ENCODE results near the gene HENMT1. TPM values are rescaled to one million over a fixed set of nuclear protein-coding genes. Genes with fewer than 3 reads are reported as not detected.
"Not testable (repeated sequence)": the region's sequence is repeated elsewhere in the genome, so short reads cannot be mapped to it uniquely, and the experiment has no call there.

The HENMT1 gene
- total RNA-seq, 2 experiments from 2014 or later, result 6.3 to 8.2 TPM

GRCh38 chr1:108704496-108704895 is 43.6 kb upstream of the HENMT1 start:
- H3K27me3 ChIP-seq (ENCODE audit: control insufficient read depth in 1 of 2, insufficient read depth in 2 of 2, low read length in 2 of 2), result no peaks in the 10 kb centered on the region
- H3K9me3 ChIP-seq (ENCODE audit: control insufficient read depth in 1 of 2, insufficient read depth in 1 of 2, low read length in 2 of 2), result no peaks in the 10 kb centered on the region
- H3K4me1 ChIP-seq (ENCODE audit: insufficient read depth, low read length), result peaks cover 44% of the 10 kb centered on the region
- H3K36me3 ChIP-seq (ENCODE audit: insufficient read depth, low read length), result peaks cover 28% of the 10 kb centered on the region
- Mint-ChIP-seq H3K27me3 (no peaks in the 10 kb centered on the region), H3K9me3 (no peaks in the 10 kb centered on the region), H3K4me3 (no peak overlapping the region), H3K36me3 (ENCODE audit: low read depth) (peaks cover 38% of the 10 kb centered on the region), H3K27ac (peak overlapping the region; percentile 97), H3K4me1 (ENCODE audit: low read depth) (peaks cover 60% of the 10 kb centered on the region)
- no peak overlapping the region for H3K4me3 ChIP-seq (ENCODE audit: low read length)
- no peak for ATAC-seq (ENCODE audit: poor library complexity)
- no peak for TF ChIP-seq CTCF (IDR thresholded peaks at IDR 0.05)
- DNase-seq, result peak in 1 of 14 experiments; percentile 16
- H3K27ac ChIP-seq (ENCODE audit: low read depth in 1 of 2, low read length in 2 of 2), result peak overlapping the region; percentile 13 to 82
- POLR2A ChIA-PET, result interaction anchor here (0.6 to 9.7 kb wide), 8 partner anchors 11 to 670 kb away, joined by 3 to 160 read pairs (median 4); partner anchors contain the start of genes EEIG2, HENMT1 and PRPF38B
- intact Hi-C loops (cut with DNase I, micrococcal nuclease), result no loop called here
- CTCF ChIA-PET, result interaction anchor here (0.9 to 1.7 kb wide), 2 partner anchors 12 to 19 kb away, joined by 3 to 6 read pairs; partner anchors contain the start of gene PRPF38B

GRCh38 chr1:108703939-108704338 is 43.0 kb upstream of the HENMT1 start:
- H3K4me1 ChIP-seq (ENCODE audit: insufficient read depth, low read length), result peaks cover 43% of the 10 kb centered on the region
- peaks cover 63% of the 10 kb centered on the region for H3K4me1 Mint-ChIP-seq (ENCODE audit: low read depth)
- H3K36me3 ChIP-seq (ENCODE audit: insufficient read depth, low read length), result peaks cover 34% of the 10 kb centered on the region
- peak overlapping the region; percentile 49 to 82 for H3K27ac ChIP-seq (ENCODE audit: low read depth in 1 of 2, low read length in 2 of 2)
- peak overlapping the region; percentile 97 for H3K27ac Mint-ChIP-seq
- intact Hi-C loops (cut with DNase I, micrococcal nuclease), result loop anchor here in 1 of 2 experiments (1.0 to 2.0 kb wide), 2 partner anchors 12 to 43 kb away; partner anchors contain the start of genes PRPF38B and STXBP3
- H3K27me3 ChIP-seq (ENCODE audit: control insufficient read depth in 1 of 2, insufficient read depth in 2 of 2, low read length in 2 of 2), result no peaks in the 10 kb centered on the region
- H3K4me3 ChIP-seq (ENCODE audit: low read length), result peak overlapping the region; percentile 14
- H3K9me3 Mint-ChIP-seq, result no peaks in the 10 kb centered on the region
- DNase-seq, result peak in 5 of 14 experiments; percentile 20 to 83 (median 74)
- no peak for TF ChIP-seq CTCF (IDR thresholded peaks at IDR 0.05)
- ChIA-PET POLR2A (interaction anchor here (0.6 to 9.7 kb wide), 7 partner anchors 11 to 671 kb away, joined by 3 to 160 read pairs (median 5); partner anchors contain the start of genes EEIG2, HENMT1 and PRPF38B), CTCF (interaction anchor here (0.9 to 1.8 kb wide), 3 partner anchors 11 to 144 kb away, joined by 3 to 8 read pairs (median 6); partner anchors contain the start of genes EEIG2 and PRPF38B)
- H3K4me3 Mint-ChIP-seq, result peak overlapping the region; percentile 75
- no peaks in the 10 kb centered on the region for H3K9me3 ChIP-seq (ENCODE audit: control insufficient read depth in 1 of 2, insufficient read depth in 1 of 2, low read length in 2 of 2)
- H3K36me3 Mint-ChIP-seq (ENCODE audit: low read depth), result peaks cover 44% of the 10 kb centered on the region
- H3K27me3 Mint-ChIP-seq, result no peaks in the 10 kb centered on the region
- ATAC-seq (ENCODE audit: poor library complexity), result peak; percentile 70

- peak overlapping the region; percentile 97 for H3K27ac Mint-ChIP-seq
- H3K4me3 Mint-ChIP-seq; H3K27me3 ChIP-seq (ENCODE audit: control insufficient read depth in 1 of 2, insufficient read depth in 2 of 2, low read length in 2 of 2); ATAC-seq (ENCODE audit: poor library complexity); H3K9me3 ChIP-seq (ENCODE audit: control insufficient read depth in 1 of 2, insufficient read depth in 1 of 2, low read length in 2 of 2); H3K4me3 ChIP-seq (ENCODE audit: low read length); H3K27me3 Mint-ChIP-seq; DNase-seq; H3K9me3 Mint-ChIP-seq: not testable (repeated sequence)
- peaks cover 44% of the 10 kb centered on the region for H3K4me1 ChIP-seq (ENCODE audit: insufficient read depth, low read length)
- H3K4me1 Mint-ChIP-seq (ENCODE audit: low read depth), result peaks cover 77% of the 10 kb centered on the region
- intact Hi-C loops (cut with DNase I, micrococcal nuclease), result loop anchor here in 1 of 2 experiments (2.0 kb wide), 1 partner anchor 45 kb away; the partner anchor contains the start of gene STXBP3
- H3K36me3 Mint-ChIP-seq (ENCODE audit: low read depth), result peaks cover 62% of the 10 kb centered on the region
- peaks cover 52% of the 10 kb centered on the region for H3K36me3 ChIP-seq (ENCODE audit: insufficient read depth, low read length)
- ChIA-PET POLR2A (interaction anchor here (0.6 to 9.7 kb wide), 6 partner anchors 9 to 57 kb away, joined by 3 to 160 read pairs (median 4); partner anchors contain the start of genes HENMT1, PRPF38B and STXBP3), CTCF (interaction anchor here (1.5 kb wide), 1 partner anchor 9 kb away, joined by 4 read pairs; no protein-coding TSS in a partner anchor)
- H3K27ac ChIP-seq (ENCODE audit: low read depth in 1 of 2, low read length in 2 of 2), result peak overlapping the region in 1 of 2 donors; percentile 5
Observed at GRCh38 chr1:108702109-108702508, 41.2 kb upstream of the HENMT1 start.

Measured in CD4-positive, alpha-beta T cell (primary cell).